SK-N-SH treated with all-trans-retinoic acid at 6 μM for 48 hours (cell line): Measurements from ENCODE around the gene ELP1.
"Not testable (repeated sequence)": the region's sequence is repeated elsewhere in the genome, so short reads cannot be mapped to it uniquely, and the experiment has no call there.

Experiments
- ATAC-seq: fragments of 200-7000 bp; cut with Tn5 transposase; 3 replicates; pipeline ENCODE4 v1.9.1; 2020; ENCODE audit warnings: mild to moderate bottlenecking, moderate library complexity
- ARNTL ChIP-seq: fragments of 450-650 bp; formaldehyde crosslinking; IDR thresholded peaks from 2 replicates; pipeline ENCODE4 v1.5.0; 2020; ENCODE audit warnings: low read depth, mild to moderate bottlenecking, moderate library complexity, borderline replicate concordance
- BACH2 ChIP-seq: fragments of 250-450 bp; sonication (Bioruptor Pico); IDR thresholded peaks from 2 replicates; pipeline ENCODE4 v1.9.0; 2021; ENCODE audit warnings: mild to moderate bottlenecking, borderline replicate concordance
- CSDC2 ChIP-seq: fragments of 250-450 bp; sonication (Bioruptor Pico); IDR thresholded peaks from 2 replicates; pipeline ENCODE4 v1.5.0; 2020; ENCODE audit warnings: mild to moderate bottlenecking, moderate library complexity
- ESRRG ChIP-seq: fragments of 250-450 bp; sonication (Bioruptor Pico); IDR thresholded peaks from 2 replicates; pipeline ENCODE4 v1.6.1; 2021; ENCODE audit warnings: mild to moderate bottlenecking
- GLIS3 ChIP-seq: fragments of 250-450 bp; sonication (Bioruptor Pico); IDR thresholded peaks from 2 replicates; pipeline ENCODE4 v1.5.0; 2020; ENCODE audit warnings: mild to moderate bottlenecking, moderate library complexity
- ISL1 ChIP-seq: fragments of 250-450 bp; sonication (Bioruptor Pico); IDR thresholded peaks from 2 replicates; pipeline ENCODE4 v2.1.2; 2022; ENCODE audit warnings: mild to moderate bottlenecking, moderate library complexity
- OSR1 ChIP-seq: fragments of 250-450 bp; sonication (Bioruptor Pico); IDR thresholded peaks from 2 replicates; pipeline ENCODE4 v1.8.0; 2022; ENCODE audit warnings: moderate library complexity, mild to moderate bottlenecking, inconsistent platforms
- POU6F1 ChIP-seq: fragments of 250-450 bp; sonication (Bioruptor Pico); IDR thresholded peaks from 2 replicates; pipeline ENCODE4 v1.8.0; 2021; ENCODE audit warnings: low read depth, mild to moderate bottlenecking, moderate library complexity, borderline replicate concordance
- RARB ChIP-seq: fragments of 250-450 bp; sonication (Bioruptor Pico); IDR thresholded peaks from 2 replicates; pipeline ENCODE4 v1.8.0; 2021; ENCODE audit warnings: mild to moderate bottlenecking, moderate library complexity
- SNAI2 ChIP-seq: fragments of 250-450 bp; sonication (Bioruptor Pico); IDR thresholded peaks from 2 replicates; pipeline ENCODE4 v1.5.0; 2020; ENCODE audit warnings: mild to moderate bottlenecking, moderate library complexity
- TCF4 ChIP-seq: fragments of 250-450 bp; sonication (Bioruptor Pico); IDR thresholded peaks from 2 replicates; pipeline ENCODE4 v1.8.0; 2021; ENCODE audit warnings: mild to moderate bottlenecking, moderate library complexity, borderline replicate concordance
- TOX ChIP-seq: fragments of 250-450 bp; sonication (Bioruptor Pico); IDR thresholded peaks from 2 replicates; pipeline ENCODE4 v1.8.0; 2021; ENCODE audit warnings: mild to moderate bottlenecking, moderate library complexity, borderline replicate concordance
- TSHZ2 ChIP-seq: fragments of 250-450 bp; sonication (Bioruptor Pico); IDR thresholded peaks from 2 replicates; pipeline ENCODE4 v1.5.0; 2020; ENCODE audit warnings: mild to moderate bottlenecking, moderate library complexity
- ZC3H10 ChIP-seq: fragments of 250-450 bp; sonication (Bioruptor Pico); IDR thresholded peaks from 2 replicates; pipeline ENCODE4 v1.5.1; 2021; ENCODE audit warnings: mild to moderate bottlenecking, moderate library complexity
- ZFP3 ChIP-seq: fragments of 250-450 bp; sonication (Bioruptor Pico); IDR thresholded peaks from 2 replicates; pipeline ENCODE4 v1.5.0; 2020; ENCODE audit warnings: mild to moderate bottlenecking, moderate library complexity
- ZFP30 ChIP-seq: fragments of 450-650 bp; formaldehyde crosslinking; IDR thresholded peaks from 2 replicates; pipeline ENCODE4 v1.5.0; 2022; ENCODE audit warnings: mild to moderate bottlenecking, moderate library complexity
- ZNF565 ChIP-seq: fragments of 450-650 bp; formaldehyde crosslinking; conservative IDR thresholded peaks from 2 replicates; pipeline ENCODE4 v1.5.0; 2020; ENCODE audit warnings: low read depth, mild to moderate bottlenecking, moderate library complexity
- ZNF70 ChIP-seq: fragments of 450-650 bp; formaldehyde crosslinking; IDR thresholded peaks from 2 replicates; pipeline ENCODE4 v1.5.0; 2020; ENCODE audit warnings: mild to moderate bottlenecking, moderate library complexity
- TF ChIP-seq, protein P1 (sequence below): fragments of 250-450 bp; sonication (Bioruptor Pico); IDR thresholded peaks from 2 replicates; pipeline ENCODE4 v1.8.0; 2020; ENCODE audit warnings: mild to moderate bottlenecking, moderate library complexity, borderline replicate concordance
- TF ChIP-seq, protein P2 (sequence below): fragments of 250-450 bp; sonication (Bioruptor Pico); IDR thresholded peaks from 2 replicates; pipeline ENCODE4 v1.5.1; 2021; ENCODE audit warnings: mild to moderate bottlenecking, moderate library complexity

ELP1 gene

GRCh38 chr9:108972186-108972585 lies 38.3 kb upstream of the ELP1 start:
- ATAC-seq = no peak
- TF ChIP-seq ISL1 (CRISPR knock-in tag) = no peak
- no peak for TF ChIP-seq TOX (CRISPR knock-in tag)

DNA sequence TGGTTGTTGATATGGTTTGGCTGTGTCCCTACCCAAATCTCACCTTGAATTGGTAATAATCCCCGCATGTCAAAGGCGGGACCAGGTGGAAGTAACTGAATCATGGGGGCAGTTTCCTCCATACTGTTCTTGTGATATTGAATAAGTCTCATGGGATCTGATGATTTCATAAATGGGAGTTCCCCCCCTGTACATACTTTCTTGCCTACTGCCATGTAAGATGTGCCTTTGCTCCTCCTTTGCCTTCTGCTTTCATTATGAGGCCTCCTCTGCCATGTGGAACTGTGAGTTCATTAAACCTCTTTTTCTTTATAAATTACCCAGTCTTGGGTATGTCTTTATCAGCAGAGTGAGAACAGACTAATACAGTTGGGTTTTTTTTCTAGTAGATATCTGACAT lies 37.5 kb upstream of the ELP1 start:
- not testable (repeated sequence) for ATAC-seq

DNA sequence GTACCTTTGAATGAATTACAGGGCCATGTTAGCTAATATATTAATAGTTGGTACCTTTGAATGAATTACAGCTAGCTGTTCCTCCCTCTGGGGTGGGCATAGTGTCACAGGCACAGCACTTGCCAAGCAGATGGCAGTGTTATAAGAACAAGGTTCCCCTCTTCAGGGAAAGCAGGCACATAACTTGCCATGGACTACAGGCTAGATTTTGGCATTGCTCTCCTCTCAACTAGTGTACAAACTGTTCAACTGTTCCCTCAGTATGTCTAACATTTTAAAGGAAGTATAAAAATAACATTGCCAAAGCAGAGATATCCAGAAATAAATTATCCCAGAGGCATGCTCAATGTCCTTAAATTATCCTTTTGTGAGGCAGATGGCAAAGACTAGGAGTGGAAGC lies 34.0 kb upstream of the ELP1 start:
- TF ChIP-seq ZNF70 (CRISPR knock-in tag) = no peak
- TF ChIP-seq, protein P1, sequence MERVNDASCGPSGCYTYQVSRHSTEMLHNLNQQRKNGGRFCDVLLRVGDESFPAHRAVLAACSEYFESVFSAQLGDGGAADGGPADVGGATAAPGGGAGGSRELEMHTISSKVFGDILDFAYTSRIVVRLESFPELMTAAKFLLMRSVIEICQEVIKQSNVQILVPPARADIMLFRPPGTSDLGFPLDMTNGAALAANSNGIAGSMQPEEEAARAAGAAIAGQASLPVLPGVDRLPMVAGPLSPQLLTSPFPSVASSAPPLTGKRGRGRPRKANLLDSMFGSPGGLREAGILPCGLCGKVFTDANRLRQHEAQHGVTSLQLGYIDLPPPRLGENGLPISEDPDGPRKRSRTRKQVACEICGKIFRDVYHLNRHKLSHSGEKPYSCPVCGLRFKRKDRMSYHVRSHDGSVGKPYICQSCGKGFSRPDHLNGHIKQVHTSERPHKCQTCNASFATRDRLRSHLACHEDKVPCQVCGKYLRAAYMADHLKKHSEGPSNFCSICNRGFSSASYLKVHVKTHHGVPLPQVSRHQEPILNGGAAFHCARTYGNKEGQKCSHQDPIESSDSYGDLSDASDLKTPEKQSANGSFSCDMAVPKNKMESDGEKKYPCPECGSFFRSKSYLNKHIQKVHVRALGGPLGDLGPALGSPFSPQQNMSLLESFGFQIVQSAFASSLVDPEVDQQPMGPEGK (CRISPR knock-in tag) = no peak
- no peak for TF ChIP-seq RARB
- TF ChIP-seq TCF4 (CRISPR knock-in tag) = no peak
- TF ChIP-seq ARNTL (CRISPR knock-in tag) = no peak
- TF ChIP-seq ISL1 (CRISPR knock-in tag) = no peak
- no peak for TF ChIP-seq SNAI2 (CRISPR knock-in tag)
- TF ChIP-seq BACH2 (CRISPR knock-in tag) = no peak
- no peak for TF ChIP-seq POU6F1 (CRISPR knock-in tag)
- no peak for TF ChIP-seq ZNF565 (CRISPR knock-in tag)
- TF ChIP-seq ESRRG (CRISPR knock-in tag) = no peak
- TF ChIP-seq, protein P2, sequence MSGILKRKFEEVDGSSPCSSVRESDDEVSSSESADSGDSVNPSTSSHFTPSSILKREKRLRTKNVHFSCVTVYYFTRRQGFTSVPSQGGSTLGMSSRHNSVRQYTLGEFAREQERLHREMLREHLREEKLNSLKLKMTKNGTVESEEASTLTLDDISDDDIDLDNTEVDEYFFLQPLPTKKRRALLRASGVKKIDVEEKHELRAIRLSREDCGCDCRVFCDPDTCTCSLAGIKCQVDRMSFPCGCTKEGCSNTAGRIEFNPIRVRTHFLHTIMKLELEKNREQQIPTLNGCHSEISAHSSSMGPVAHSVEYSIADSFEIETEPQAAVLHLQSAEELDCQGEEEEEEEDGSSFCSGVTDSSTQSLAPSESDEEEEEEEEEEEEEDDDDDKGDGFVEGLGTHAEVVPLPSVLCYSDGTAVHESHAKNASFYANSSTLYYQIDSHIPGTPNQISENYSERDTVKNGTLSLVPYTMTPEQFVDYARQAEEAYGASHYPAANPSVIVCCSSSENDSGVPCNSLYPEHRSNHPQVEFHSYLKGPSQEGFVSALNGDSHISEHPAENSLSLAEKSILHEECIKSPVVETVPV (CRISPR knock-in tag) = no peak
- no peak for TF ChIP-seq CSDC2 (CRISPR knock-in tag)
- TF ChIP-seq TSHZ2 (CRISPR knock-in tag) = no peak
- no peak for ATAC-seq

- TF ChIP-seq ZC3H10 (CRISPR knock-in tag) = no peak
- TF ChIP-seq, all 23 proteins: peak for 0
- no peak; the same call in 2 of the 3 replicates for ATAC-seq
Measured at GRCh38 chr9:108963459-108964143, 29.7 kb upstream of the ELP1 start.

GRCh38 chr9:108961151-108961550 lies 27.2 kb upstream of the ELP1 start:
- no peak for ATAC-seq
- TF ChIP-seq ZFP3 (CRISPR knock-in tag) (no peak), TCF4 (CRISPR knock-in tag) (no peak), GLIS3 (no peak), RARB (no peak), OSR1 (CRISPR knock-in tag) (no peak), ZFP30 (CRISPR knock-in tag) (no peak), POU6F1 (CRISPR knock-in tag) (no peak), TOX (CRISPR knock-in tag) (no peak), ISL1 (CRISPR knock-in tag) (no peak), ESRRG (CRISPR knock-in tag) (no peak), ARNTL (CRISPR knock-in tag) (no peak), ZNF565 (CRISPR knock-in tag) (no peak), SNAI2 (CRISPR knock-in tag) (no peak), TSHZ2 (CRISPR knock-in tag) (no peak)
